HepG2 (cell line): ENCODE data around the gene CENPB. TPM values are rescaled to one million over a fixed set of nuclear protein-coding genes. Genes with fewer than 3 reads are reported as not detected.

Experiments
- ASH2L ChIP-seq: fragments of 300-600, 200-600 bp; sonication (generic); IDR thresholded peaks from 2 replicates; pipeline ENCODE4 v1.7.0; 2017; ENCODE audit warnings: low read depth, mild to moderate bottlenecking, moderate library complexity, mixed read lengths, low read length; ENCODE audit not compliant: insufficient read length
- BCL6 ChIP-seq: IDR thresholded peaks from 2 replicates; pipeline ENCODE4 v1.6.1; 2016; ENCODE audit warnings: missing genetic modification reagents, missing compliant biosample characterization
- ELK4 ChIP-seq: sonication (generic); formaldehyde crosslinking; IDR thresholded peaks from 2 replicates; pipeline ENCODE4 v1.9.0; 2021; ENCODE audit warnings: missing genetic modification reagents, borderline replicate concordance
- FOXK2 ChIP-seq: fragments of 450-650 bp; IDR thresholded peaks from 2 replicates; pipeline ENCODE4 v1.6.1; 2016
- FOXM1 ChIP-seq: sonication (generic); formaldehyde crosslinking; IDR thresholded peaks from 2 replicates; pipeline ENCODE4 v1.5.0; 2020; ENCODE audit warnings: missing genetic modification reagents
- GLI4 ChIP-seq: sonication (generic); formaldehyde crosslinking; IDR thresholded peaks from 2 replicates; pipeline ENCODE4 v1.5.1; 2020; ENCODE audit warnings: missing genetic modification reagents, mild to moderate bottlenecking, moderate library complexity, borderline replicate concordance
- KMT2A ChIP-seq: sonication (generic); formaldehyde crosslinking; IDR thresholded peaks from 2 replicates; pipeline ENCODE4 v1.4.0; 2020; ENCODE audit warnings: missing genetic modification reagents
- NBN ChIP-seq: fragments of 450-650 bp; conservative IDR thresholded peaks from 2 replicates; pipeline ENCODE4 v1.6.1; 2017
- NFE2 ChIP-seq: sonication (generic); formaldehyde crosslinking; IDR thresholded peaks from 2 replicates; pipeline ENCODE4 v1.4.0; 2020; ENCODE audit warnings: missing genetic modification reagents
- THAP11 ChIP-seq: IDR thresholded peaks from 2 replicates; pipeline ENCODE4 v1.6.1; 2016; ENCODE audit warnings: missing biosample characterization, missing genetic modification reagents
- USF2 ChIP-seq, 2 experiments: sonication (generic) in 1 of 2; formaldehyde crosslinking in 1 of 2; IDR thresholded peaks; 2 replicates each; pipeline versions ENCODE4 v1.5.1 to v1.6.1; 2011 to 2020; ENCODE audit warnings: borderline replicate concordance in 1 of 2, low read depth in 1 of 2, low read length in 1 of 2, mild to moderate bottlenecking in 1 of 2, missing genetic modification reagents in 1 of 2, moderate library complexity in 1 of 2
- ZGPAT ChIP-seq: IDR thresholded peaks from 2 replicates; pipeline ENCODE4 v1.6.1; 2016; ENCODE audit warnings: mild to moderate bottlenecking
- ZNF253 ChIP-seq: sonication (generic); formaldehyde crosslinking; IDR thresholded peaks from 2 replicates; pipeline ENCODE4 v1.8.0; 2022; ENCODE audit warnings: mild to moderate bottlenecking, missing genetic modification reagents, borderline replicate concordance
- ZNF337 ChIP-seq: sonication (generic); formaldehyde crosslinking; IDR thresholded peaks from 2 replicates; pipeline ENCODE4 v1.5.1; 2020; ENCODE audit warnings: missing genetic modification reagents, low read depth, mild to moderate bottlenecking, borderline replicate concordance
- ZNF33A ChIP-seq: sonication (generic); formaldehyde crosslinking; IDR thresholded peaks from 2 replicates; pipeline ENCODE4 v1.5.1; 2020; ENCODE audit warnings: missing genetic modification reagents, mild to moderate bottlenecking, moderate library complexity, borderline replicate concordance
- ZNF589 ChIP-seq: sonication (generic); formaldehyde crosslinking; conservative IDR thresholded peaks from 2 replicates; pipeline ENCODE4 v1.8.0; 2022; ENCODE audit warnings: mild to moderate bottlenecking, moderate library complexity, missing genetic modification reagents
- ZNF746 ChIP-seq: sonication (generic); formaldehyde crosslinking; IDR thresholded peaks from 2 replicates; pipeline ENCODE4 v1.8.0; 2022; ENCODE audit warnings: mild to moderate bottlenecking, missing genetic modification reagents
- ZNF850 ChIP-seq: sonication (generic); formaldehyde crosslinking; conservative IDR thresholded peaks from 2 replicates; pipeline ENCODE4 v1.9.0; 2021; ENCODE audit warnings: mild to moderate bottlenecking, missing genetic modification reagents
- polyA plus RNA-seq, 8 experiments: library from polyadenylated mRNA; depleted of rRNA in 3 of 8; stranded (reverse) in 7 of 8; unstranded in 1 of 8; fragments of >200 nt; fragmentation: Illumina TruSeq in 4 of 8; extraction: Trizol in 4 of 8; gene quantifications; 2 replicates each; pipeline versions ENCODE4 v1.2.1 to v1.2.3, GENCODE V29; 2011 to 2016; ENCODE audit warnings: low read depth in 4 of 8, missing spikeins in 1 of 8, mixed read lengths in 1 of 8; ENCODE audit not compliant: insufficient read depth in 1 of 8
- total RNA-seq, 5 experiments: library from RNA; depleted of rRNA; stranded (reverse); fragments of >200 nt; fragmentation: Illumina TruSeq; extraction: Trizol; gene quantifications; 2 replicates each; pipeline ENCODE4 v1.2.3, GENCODE V29; 2016; ENCODE audit warnings: low read depth in 1 of 5
- TF ChIP-seq, protein P1 (sequence below): sonication (generic); formaldehyde crosslinking; conservative IDR thresholded peaks from 2 replicates; pipeline ENCODE4 v1.8.1; 2023; ENCODE audit warnings: missing genetic modification reagents
- TF ChIP-seq, protein P2 (sequence below): sonication (generic); formaldehyde crosslinking; IDR thresholded peaks from 2 replicates; pipeline ENCODE4 v1.9.0; 2021; ENCODE audit warnings: missing genetic modification reagents, mild to moderate bottlenecking, borderline replicate concordance

The CENPB gene
- total and polyA plus RNA-seq, 2 of the 13 experiments (the other 11 are each of a cell fraction or from before 2014, with no cell fraction given): 10.4 to 54.5 TPM

DNA sequence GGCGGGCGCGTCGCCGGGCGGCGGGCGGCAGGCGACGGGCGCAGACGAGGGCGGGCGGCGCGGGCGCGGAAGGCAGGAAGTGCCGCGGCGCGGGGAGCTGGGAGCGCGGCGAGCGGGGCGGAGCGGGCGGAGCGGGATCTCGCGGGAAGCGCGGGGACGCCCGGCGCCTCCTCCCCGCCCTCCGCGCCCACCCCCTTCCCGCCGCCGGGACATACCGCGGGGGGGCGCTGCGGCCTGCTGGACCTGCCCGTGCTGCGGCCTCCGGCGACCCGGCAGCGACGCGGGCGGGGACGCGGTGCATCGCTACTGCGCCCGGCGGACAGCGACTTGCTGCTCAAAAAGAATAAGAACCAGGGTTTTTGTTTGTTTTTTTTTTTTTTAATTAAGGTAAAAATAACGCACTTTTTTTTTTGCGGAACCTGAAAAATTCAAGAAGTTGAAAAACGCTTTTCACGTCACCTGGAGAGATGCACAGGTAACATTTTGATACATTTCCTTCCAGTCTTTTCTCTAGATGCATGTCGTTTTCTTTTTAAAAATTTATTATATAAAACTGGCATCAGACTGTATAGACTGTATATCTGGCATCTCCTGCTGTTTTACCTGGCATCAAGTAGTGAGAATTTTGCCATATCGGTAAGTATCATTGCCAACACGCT lies at the start of gene CENPB (continued):
- TF ChIP-seq ZNF589 (CRISPR knock-in tag) (no peak), ZNF253 (CRISPR knock-in tag) (no peak), NFE2 (CRISPR knock-in tag) (no peak), USF2 (IDR thresholded peaks at IDR 0.05; ENCODE audit: low read depth, low read length) (no peak), USF2 (CRISPR knock-in tag; IDR thresholded peaks at IDR 0.05; ENCODE audit: borderline replicate concordance) (no peak), FOXK2 (no peak), GLI4 (CRISPR knock-in tag) (no peak), ZNF850 (no peak), FOXM1 (CRISPR knock-in tag) (no peak), ZGPAT (peak; percentile 81), ASH2L (peak; percentile 30), ELK4 (CRISPR knock-in tag) (no peak), THAP11 (CRISPR knock-in tag) (peak; percentile 88), ZNF746 (no peak; the same call in 1 of the 2 replicates), ZNF33A (CRISPR knock-in tag) (no peak), BCL6 (CRISPR knock-in tag) (no peak), KMT2A (peak; percentile 46; the same call in 1 of the 2 replicates), NBN (no peak), ZNF337 (CRISPR knock-in tag) (no peak)
- TF ChIP-seq, protein P1, sequence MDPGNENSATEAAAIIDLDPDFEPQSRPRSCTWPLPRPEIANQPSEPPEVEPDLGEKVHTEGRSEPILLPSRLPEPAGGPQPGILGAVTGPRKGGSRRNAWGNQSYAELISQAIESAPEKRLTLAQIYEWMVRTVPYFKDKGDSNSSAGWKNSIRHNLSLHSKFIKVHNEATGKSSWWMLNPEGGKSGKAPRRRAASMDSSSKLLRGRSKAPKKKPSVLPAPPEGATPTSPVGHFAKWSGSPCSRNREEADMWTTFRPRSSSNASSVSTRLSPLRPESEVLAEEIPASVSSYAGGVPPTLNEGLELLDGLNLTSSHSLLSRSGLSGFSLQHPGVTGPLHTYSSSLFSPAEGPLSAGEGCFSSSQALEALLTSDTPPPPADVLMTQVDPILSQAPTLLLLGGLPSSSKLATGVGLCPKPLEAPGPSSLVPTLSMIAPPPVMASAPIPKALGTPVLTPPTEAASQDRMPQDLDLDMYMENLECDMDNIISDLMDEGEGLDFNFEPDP (CRISPR knock-in tag): no peak
- TF ChIP-seq, protein P2, sequence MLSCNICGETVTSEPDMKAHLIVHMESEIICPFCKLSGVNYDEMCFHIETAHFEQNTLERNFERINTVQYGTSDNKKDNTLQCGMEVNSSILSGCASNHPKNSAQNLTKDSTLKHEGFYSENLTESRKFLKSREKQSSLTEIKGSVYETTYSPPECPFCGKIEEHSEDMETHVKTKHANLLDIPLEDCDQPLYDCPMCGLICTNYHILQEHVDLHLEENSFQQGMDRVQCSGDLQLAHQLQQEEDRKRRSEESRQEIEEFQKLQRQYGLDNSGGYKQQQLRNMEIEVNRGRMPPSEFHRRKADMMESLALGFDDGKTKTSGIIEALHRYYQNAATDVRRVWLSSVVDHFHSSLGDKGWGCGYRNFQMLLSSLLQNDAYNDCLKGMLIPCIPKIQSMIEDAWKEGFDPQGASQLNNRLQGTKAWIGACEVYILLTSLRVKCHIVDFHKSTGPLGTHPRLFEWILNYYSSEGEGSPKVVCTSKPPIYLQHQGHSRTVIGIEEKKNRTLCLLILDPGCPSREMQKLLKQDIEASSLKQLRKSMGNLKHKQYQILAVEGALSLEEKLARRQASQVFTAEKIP (CRISPR knock-in tag): no peak
